Naive thymus-derived CD4-positive, alpha-beta T cell (primary cell): ENCODE measurements around the gene TMEM214. TPM values are rescaled to one million over a fixed set of nuclear protein-coding genes. Genes with fewer than 3 reads are reported as not detected.
"Not testable (repeated sequence)": the region's sequence is repeated elsewhere in the genome, so short reads cannot be mapped to it uniquely, and the experiment has no call there.

Source experiments
- ATAC-seq: fragments of 150-1000 bp; cut with Tn5 transposase; 2 replicates; pipeline ENCODE4 v1.10.0; 2021; ENCODE audit warnings: mild to moderate bottlenecking, moderate library complexity
- CTCF ChIA-PET: fragments of 350-600 bp; sonication (Branson Sonifier 250); formaldehyde crosslinking; loops from one replicate; lab custom pipeline; 2021; ENCODE audit warnings: antibody characterized with exemption; lab: Charles Lee
- POLR2A ChIA-PET: fragments of 350-600 bp; sonication (Branson Sonifier 250); formaldehyde crosslinking; loops from one replicate; lab custom pipeline; 2021; ENCODE audit warnings: antibody characterized with exemption, inconsistent platforms; lab: Charles Lee
- DNase-seq, 9 donors: peaks; one replicate each; pipeline versions ENCODE4 v3.0.0 to v3.0.0-alpha.2; 2020 to 2022; ENCODE audit warnings: mixed read lengths in 1 of 9
- H3K27ac ChIP-seq: one replicate; pipeline ENCODE4 v1.7.0; 2013; ENCODE audit warnings: mild to moderate bottlenecking, low read depth, low read length, moderate library complexity
- H3K27me3 ChIP-seq, 2 donors: one replicate each; pipeline ENCODE4 v1.7.0; 2013; ENCODE audit warnings: low read length in 2 of 2, mild to moderate bottlenecking in 2 of 2, moderate library complexity in 2 of 2; ENCODE audit not compliant: control insufficient read depth in 2 of 2, insufficient read depth in 2 of 2
- H3K36me3 ChIP-seq, 3 experiments: 1 replicate in 2 of 3; 2 replicates in 1 of 3; pipeline ENCODE4 v1.7.0; 2013; ENCODE audit warnings: low read length in 3 of 3, mild to moderate bottlenecking in 3 of 3, moderate library complexity in 1 of 3; ENCODE audit not compliant: insufficient read depth in 3 of 3, control insufficient read depth in 2 of 3
- H3K4me1 ChIP-seq, 2 donors: one replicate each; pipeline ENCODE4 v1.7.0; 2013; ENCODE audit warnings: low read length in 2 of 2, mild to moderate bottlenecking in 2 of 2, moderate library complexity in 1 of 2; ENCODE audit not compliant: control insufficient read depth in 2 of 2, insufficient read depth in 2 of 2
- H3K4me3 ChIP-seq: 2 replicates; pipeline ENCODE4 v1.7.0; 2013; ENCODE audit warnings: mild to moderate bottlenecking, low read length
- H3K9me3 ChIP-seq, 3 experiments: 1 replicate in 2 of 3; 2 replicates in 1 of 3; pipeline ENCODE4 v1.7.0; 2013; ENCODE audit warnings: low read length in 3 of 3; ENCODE audit not compliant: control insufficient read depth in 2 of 3
- H3K27ac Mint-ChIP-seq, 9 donors: one replicate each; pipeline ENCODE4 v1.8.0; 2020 to 2022; ENCODE audit warnings: mixed read lengths in 9 of 9, mild to moderate bottlenecking in 8 of 9, moderate library complexity in 5 of 9, inconsistent platforms in 2 of 9
- H3K27me3 Mint-ChIP-seq, 5 donors: one replicate each; pipeline ENCODE4 v1.8.0; 2021 to 2022; ENCODE audit warnings: mixed read lengths in 5 of 5, mild to moderate bottlenecking in 1 of 5
- H3K36me3 Mint-ChIP-seq, 5 donors: one replicate each; pipeline ENCODE4 v1.8.0; 2020 to 2022; ENCODE audit warnings: mixed read lengths in 5 of 5, mild to moderate bottlenecking in 3 of 5, inconsistent platforms in 1 of 5
- H3K4me1 Mint-ChIP-seq, 7 donors: one replicate each; pipeline ENCODE4 v1.8.0; 2020 to 2022; ENCODE audit warnings: mixed read lengths in 7 of 7, mild to moderate bottlenecking in 3 of 7, inconsistent platforms in 1 of 7
- H3K4me3 Mint-ChIP-seq, 10 donors: one replicate each; pipeline ENCODE4 v1.8.0; 2020 to 2022; ENCODE audit warnings: mild to moderate bottlenecking in 10 of 10, mixed read lengths in 10 of 10, moderate library complexity in 6 of 10, inconsistent platforms in 2 of 10
- H3K9me3 Mint-ChIP-seq, 11 donors: one replicate each; pipeline ENCODE4 v1.8.0; 2020 to 2022; ENCODE audit warnings: mixed read lengths in 11 of 11, mild to moderate bottlenecking in 4 of 11, inconsistent platforms in 1 of 11, moderate library complexity in 1 of 11
- intact Hi-C, 2 donors: fragments of 100-400 bp; cut with micrococcal nuclease; formaldehyde crosslinking; loops; one replicate each; pipeline ENCODE4 v1.15.1; 2023
- polyA plus RNA-seq, 2 donors: library from polyadenylated mRNA; unstranded; fragments of 300-500 nt; fragmentation: Illumina TruSeq; gene quantifications; one replicate each; pipeline ENCODE4 v1.2.3, GENCODE V29; 2021
- total RNA-seq, 6 experiments: library from RNA in 5 of 6; stranded (reverse) in 5 of 6; gene quantifications; 1 replicate in 5 of 6; 2 replicates in 1 of 6; pipeline ENCODE4 v1.2.3 and lab custom pipeline; 2021 to 2026

The TMEM214 gene
- total and polyA plus RNA-seq, 7 experiments from 2014 or later = 18.6 to 114 (median 41.7) TPM

- peaks cover 0 to 31% (median 0%) of the 10 kb centered on the region in 3 experiments for H3K36me3 ChIP-seq
- no peaks in the 10 kb centered on the region for H3K27me3 ChIP-seq
- H3K4me1 Mint-ChIP-seq = peaks cover 58 to 86% (median 82%) of the 10 kb centered on the region in 7 donors
- peaks cover 29 to 41% of the 10 kb centered on the region in 2 donors for H3K4me1 ChIP-seq
- DNase-seq (no peak), ATAC-seq (no peak)
- no peaks in the 10 kb centered on the region for H3K9me3 Mint-ChIP-seq
- H3K27me3 Mint-ChIP-seq = no peaks in the 10 kb centered on the region
- H3K4me3 ChIP-seq = no peak overlapping the region
- peaks cover 0 to 14% (median 6%) of the 10 kb centered on the region in 5 donors for H3K36me3 Mint-ChIP-seq
- ChIA-PET CTCF (interaction anchor here (0.6 to 2.3 kb wide), 3 partner anchors 14 to 1420 kb away, joined by 3 to 6 read pairs (median 3); partner anchors contain the start of genes AGBL5 and KHK), POLR2A (interaction anchor here (1.0 to 11.3 kb wide), 6 partner anchors 12 to 250 kb away, joined by 3 to 216 read pairs (median 24); partner anchors contain the start of genes ABHD1, AGBL5, ATRAID and KHK)
- peak overlapping the region; percentile 38 to 89 (median 84) for H3K27ac Mint-ChIP-seq
- peak overlapping the region; percentile 73 to 97 (median 82) for H3K4me3 Mint-ChIP-seq
- intact Hi-C loops = loop anchor here (5.0 to 10.0 kb wide), 5 partner anchors 284 to 1682 kb away; partner anchors contain the start of genes PPP1CB (in 2 of the 2), ASXL2 (in 1 of the 2), CCDC121 (in 1 of the 2) and GPN1 (in 1 of the 2)
- no peak overlapping the region for H3K27ac ChIP-seq
- H3K9me3 ChIP-seq = no peaks in the 10 kb centered on the region
These were observed 40.2 kb downstream of the TMEM214 start for GRCh38 chr2:27072920-27073319.

- ATAC-seq (no peak), DNase-seq (no peak)
- Histone ChIP-seq H3K27me3 (no peaks in the 10 kb centered on the region), H3K27ac (peak overlapping the region; percentile 11), H3K4me3 (no peak overlapping the region), H3K4me1 (peaks cover 29 to 40% of the 10 kb centered on the region in 2 donors), H3K36me3 (peaks cover 0 to 22% (median 0%) of the 10 kb centered on the region in 3 experiments), H3K9me3 (no peaks in the 10 kb centered on the region)
- H3K4me3 Mint-ChIP-seq = peak overlapping the region in 6 of 10 donors; percentile 5 to 56 (median 30)
- H3K4me1 Mint-ChIP-seq = peaks cover 50 to 77% (median 73%) of the 10 kb centered on the region in 7 donors
- no peaks in the 10 kb centered on the region for H3K27me3 Mint-ChIP-seq
- CTCF ChIA-PET = interaction anchor here (1.1 to 2.3 kb wide), 2 partner anchors 14 to 23 kb away, joined by 4 to 6 read pairs; partner anchors contain the start of genes AGBL5 and KHK
- H3K36me3 Mint-ChIP-seq = peaks cover 0 to 13% (median 6%) of the 10 kb centered on the region in 5 donors
- no peaks in the 10 kb centered on the region for H3K9me3 Mint-ChIP-seq
- intact Hi-C loops = loop anchor here (5.0 to 10.0 kb wide), 5 partner anchors 284 to 1681 kb away; partner anchors contain the start of genes PPP1CB (in 2 of the 2), ASXL2 (in 1 of the 2), CCDC121 (in 1 of the 2) and GPN1 (in 1 of the 2)
- POLR2A ChIA-PET = interaction anchor here (0.7 to 11.3 kb wide), 3 partner anchors 11 to 36 kb away, joined by 4 to 216 read pairs (median 134); partner anchors contain the start of genes AGBL5 and KHK
- peak overlapping the region; percentile 31 to 90 (median 62) for H3K27ac Mint-ChIP-seq
These were observed 41.0 kb downstream of the TMEM214 start for GRCh38 chr2:27073782-27074181.

- ATAC-seq = no peak
- Histone ChIP-seq H3K4me3 (no peak overlapping the region), H3K27ac (peak overlapping the region; percentile 44), H3K36me3 (peaks cover 0 to 11% (median 0%) of the 10 kb centered on the region in 3 experiments), H3K4me1 (peaks cover 25 to 30% of the 10 kb centered on the region in 2 donors), H3K9me3 (no peaks in the 10 kb centered on the region), H3K27me3 (no peaks in the 10 kb centered on the region)
- CTCF ChIA-PET = interaction anchor here (0.8 to 2.3 kb wide), 3 partner anchors 12 to 27 kb away, joined by 3 to 6 read pairs (median 4); partner anchors contain the start of genes AGBL5 and KHK
- DNase-seq = peak in 8 of 9 donors; percentile 47 to 69 (median 62)
- Mint-ChIP-seq H3K4me1 (peaks cover 39 to 66% (median 62%) of the 10 kb centered on the region in 7 donors), H3K36me3 (peaks cover 0 to 11% (median 1%) of the 10 kb centered on the region in 5 donors), H3K27ac (peak overlapping the region; percentile 63 to 95 (median 82)), H3K4me3 (peak overlapping the region; percentile 48 to 84 (median 62)), H3K27me3 (no peaks in the 10 kb centered on the region), H3K9me3 (no peaks in the 10 kb centered on the region)
- POLR2A ChIA-PET = interaction anchor here (6.1 to 11.3 kb wide), 2 partner anchors 10 to 22 kb away, joined by 134 to 216 read pairs; partner anchors contain the start of genes AGBL5 and KHK
- intact Hi-C loops = loop anchor here (1.0 to 10.0 kb wide), 6 partner anchors 24 to 1680 kb away; partner anchors contain the start of genes PPP1CB (in 2 of the 2), AGBL5 (in 1 of the 2), ASXL2 (in 1 of the 2) and CCDC121 (in 1 of the 2)
These were observed 42.2 kb downstream of the TMEM214 start for GRCh38 chr2:27074738-27075565.

GRCh38 chr2:27075566-27075871 lies 42.8 kb downstream of the TMEM214 start:
- peaks cover 33 to 64% (median 60%) of the 10 kb centered on the region in 7 donors for H3K4me1 Mint-ChIP-seq
- H3K9me3 Mint-ChIP-seq, H3K9me3 ChIP-seq, DNase-seq, ATAC-seq, H3K27me3 ChIP-seq, H3K36me3 ChIP-seq, H3K4me3 ChIP-seq, H3K36me3 Mint-ChIP-seq, CTCF ChIA-PET, H3K27me3 Mint-ChIP-seq: not testable (repeated sequence)
- intact Hi-C loops = loop anchor here (1.0 to 10.0 kb wide), 3 partner anchors 24 to 1679 kb away; partner anchors contain the start of genes AGBL5 (in 1 of the 2), CCDC121 (in 1 of the 2), GPN1 (in 1 of the 2) and PPP1CB (in 1 of the 2)
- peak overlapping the region; percentile 63 to 95 (median 82) for H3K27ac Mint-ChIP-seq
- H3K4me3 Mint-ChIP-seq = peak overlapping the region; percentile 48 to 84 (median 62)
- peak overlapping the region; percentile 44 for H3K27ac ChIP-seq
- POLR2A ChIA-PET = interaction anchor here (6.1 to 11.3 kb wide), 2 partner anchors 10 to 23 kb away, joined by 134 to 216 read pairs; partner anchors contain the start of genes AGBL5 and KHK
- H3K4me1 ChIP-seq = peaks cover 19 to 24% of the 10 kb centered on the region in 2 donors

- ChIA-PET CTCF (no interaction called here), POLR2A (interaction anchor here (0.6 kb wide), 1 partner anchor 32 kb away, joined by 3 read pairs; no protein-coding TSS in a partner anchor)
- intact Hi-C loops = loop anchor here (10.0 kb wide), 2 partner anchors 548 to 1678 kb away; partner anchors contain the start of genes CCDC121 (in 1 of the 2), GPN1 (in 1 of the 2) and PPP1CB (in 1 of the 2)
- Mint-ChIP-seq H3K27ac (peak overlapping the region in 7 of 9 donors; percentile 7 to 76 (median 60)), H3K27me3 (no peaks in the 10 kb centered on the region), H3K4me3 (peak overlapping the region in 7 of 10 donors; percentile 33 to 66 (median 47)), H3K9me3 (no peaks in the 10 kb centered on the region), H3K36me3 (peaks cover 0 to 4% (median 0%) of the 10 kb centered on the region in 5 donors), H3K4me1 (peaks cover 33 to 65% (median 60%) of the 10 kb centered on the region in 7 donors)
- Histone ChIP-seq H3K27ac (no peak overlapping the region), H3K9me3 (no peaks in the 10 kb centered on the region), H3K27me3 (no peaks in the 10 kb centered on the region), H3K36me3 (peaks cover 0 to 2% (median 0%) of the 10 kb centered on the region in 3 experiments), H3K4me1 (peaks cover 14 to 26% of the 10 kb centered on the region in 2 donors), H3K4me3 (no peak overlapping the region)
- ATAC-seq = no peak
- DNase-seq = no peak
These were observed 43.6 kb downstream of the TMEM214 start for GRCh38 chr2:27076323-27076722.
